Kidney (tissue), 14 donors: ENCODE data around the gene ADAMTS7. TPM values are rescaled to one million over a fixed set of nuclear protein-coding genes. Genes with fewer than 3 reads are reported as not detected.
"Not testable (repeated sequence)": the region's sequence is repeated elsewhere in the genome, so short reads cannot be mapped to it uniquely, and the experiment has no call there.

ENCODE experiments used
- DNase-seq, 5 donors: peaks; one replicate each; pipeline ENCODE4 v3.0.0-alpha.2; 2013 to 2020
- FAIRE-seq: peaks from 2 replicates; lab custom pipeline; 2012; peaks lifted over from hg19 to GRCh38; lab: Jason Lieb, UNC
- H3K27ac ChIP-seq, 2 donors: one replicate each; pipeline ENCODE4 v1.7.0; 2013; ENCODE audit warnings: low read depth in 2 of 2, low read length in 2 of 2, inconsistent platforms in 1 of 2
- H3K27me3 ChIP-seq: one replicate; pipeline ENCODE4 v1.7.1; 2013; ENCODE audit warnings: low read length, inconsistent platforms; ENCODE audit not compliant: control insufficient read depth, insufficient read depth
- H3K36me3 ChIP-seq, 3 donors: one replicate each; pipeline versions ENCODE4 v1.7.0 to v1.7.1; 2013; ENCODE audit warnings: low read length in 3 of 3, control low read depth in 1 of 3, inconsistent platforms in 1 of 3; ENCODE audit not compliant: insufficient read depth in 3 of 3, control insufficient read depth in 2 of 3
- H3K4me1 ChIP-seq, 3 donors: one replicate each; pipeline versions ENCODE4 v1.7.0 to v1.7.1; 2013; ENCODE audit warnings: low read length in 3 of 3, inconsistent platforms in 1 of 3, low read depth in 1 of 3; ENCODE audit not compliant: control insufficient read depth in 2 of 3, insufficient read depth in 2 of 3
- H3K4me3 ChIP-seq, 3 donors: one replicate each; pipeline versions ENCODE4 v1.7.0 to v1.8.1; 2013; ENCODE audit warnings: low read length in 3 of 3, control low read depth in 1 of 3, inconsistent platforms in 1 of 3
- H3K9ac ChIP-seq, 3 donors: one replicate each; pipeline versions ENCODE4 v1.7.0 to v1.7.1; 2013; ENCODE audit warnings: low read length in 3 of 3, control low read depth in 1 of 3, inconsistent platforms in 1 of 3
- H3K9me3 ChIP-seq, 3 donors: one replicate each; pipeline versions ENCODE4 v1.7.0 to v1.7.1; 2013; ENCODE audit warnings: low read length in 3 of 3, control low read depth in 1 of 3, inconsistent platforms in 1 of 3; ENCODE audit not compliant: control insufficient read depth in 2 of 3, insufficient read depth in 1 of 3
- CTCF ChIP-seq: IDR thresholded peaks from 3 replicates; pipeline ENCODE4 v1.5.1; 2012; ENCODE audit warnings: mild to moderate bottlenecking, moderate library complexity, borderline replicate concordance; ENCODE audit not compliant: insufficient read depth; ENCODE audit errors: extremely low read depth
- intact Hi-C: fragments of 100-400 bp; cut with DNase I; formaldehyde crosslinking; loops from one replicate; pipeline ENCODE4 v1.11.1; 2022
- polyA plus RNA-seq: library from polyadenylated mRNA; stranded (reverse); fragments of 350-450 nt; fragmentation: Illumina TruSeq; extraction: RNeasy Lipid Tissue Mini Kit (QIAGEN cat#74804); gene quantifications from one replicate; pipeline ENCODE4 v1.2.3, GENCODE V29; 2014; ENCODE audit warnings: low read depth, low replicate concordance; ENCODE audit not compliant: insufficient read depth
- total RNA-seq: library from RNA; stranded (reverse); fragmentation: NEBNext Ultra II Directional; extraction: Animal tissue kit (Norgen Biotek cat#: 25700); gene quantifications from one replicate; pipeline ENCODE4 v1.2.1, GENCODE V29; 2021
- donor health status: control.
- donor health status: control.
- donor health status: control.
- donor health status: control.
- donor health status: control.
- donor health status: DM: yes; HTN: yes; CAD: no.
- donor health status: Normal renal cell carcinoma (clear cell type).

Gene ADAMTS7
- total and polyA plus RNA-seq, 2 donors from 2014 or later = 0.82 to 3.1 TPM

- TF ChIP-seq CTCF = no peak
- peak in 1 of 5 donors; percentile 64 for DNase-seq
- Histone ChIP-seq H3K9ac (no peak overlapping the region), H3K27ac (no peak overlapping the region), H3K36me3 (no peaks in the 10 kb centered on the region), H3K4me1 (peaks cover 0 to 10% (median 0%) of the 10 kb centered on the region in 3 donors), H3K27me3 (no peaks in the 10 kb centered on the region), H3K4me3 (no peak overlapping the region), H3K9me3 (no peaks in the 10 kb centered on the region)
- no peak for FAIRE-seq
- intact Hi-C loops = no loop called here
Observed at GRCh38 chr15:78757636-78757905, 53.7 kb downstream of the ADAMTS7 start.

DNA sequence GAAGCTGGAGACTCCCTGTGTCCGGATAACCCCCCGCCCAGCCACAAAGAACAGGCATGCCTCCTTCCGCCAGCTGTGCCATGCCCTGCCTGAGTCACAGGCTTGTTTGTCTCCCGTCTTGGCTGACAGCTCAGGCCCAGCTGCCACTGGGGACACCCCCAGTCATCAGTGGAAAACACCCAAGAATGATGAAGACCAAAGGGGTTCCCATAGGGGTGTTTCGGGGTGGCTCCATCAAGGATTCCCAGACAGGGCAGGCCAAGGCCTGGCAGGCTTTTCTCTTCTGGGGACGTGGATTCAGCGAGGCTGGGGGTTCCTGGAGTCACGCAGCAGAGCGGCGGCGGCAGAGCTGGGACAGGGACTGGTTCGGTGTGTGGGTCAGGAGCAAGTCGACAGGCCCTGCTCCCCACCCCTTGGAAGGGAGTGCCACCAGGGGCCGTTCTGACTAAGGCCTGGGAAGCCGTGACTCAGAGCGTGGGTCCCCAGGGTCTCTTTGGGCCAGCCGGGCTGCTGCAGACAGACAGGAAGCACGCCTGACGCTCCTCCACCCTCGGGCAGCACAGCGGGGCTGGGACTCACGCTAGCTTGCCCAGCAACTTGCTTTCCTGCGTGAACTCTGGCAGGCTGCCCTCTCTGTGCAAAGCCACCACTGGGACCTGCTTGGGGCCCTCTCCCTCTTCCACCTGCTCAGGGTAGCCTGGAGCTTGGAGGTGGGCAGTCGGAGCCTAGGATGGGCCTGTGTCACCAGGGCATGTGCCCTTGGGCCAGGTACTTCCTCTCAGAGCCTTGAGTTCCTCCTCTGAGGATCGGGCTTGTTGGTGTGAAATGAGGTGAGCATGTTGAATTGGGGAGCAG, 54.3 kb downstream of the ADAMTS7 start:
- H3K27me3 ChIP-seq, FAIRE-seq, H3K4me3 ChIP-seq, H3K9ac ChIP-seq, H3K27ac ChIP-seq, H3K4me1 ChIP-seq, H3K36me3 ChIP-seq, intact Hi-C loops, H3K9me3 ChIP-seq: not testable (repeated sequence)
- peak in 2 of 5 donors; percentile 12 to 95 for DNase-seq

- H3K27ac ChIP-seq, H3K9me3 ChIP-seq, H3K27me3 ChIP-seq, intact Hi-C loops, H3K4me1 ChIP-seq, H3K9ac ChIP-seq, H3K4me3 ChIP-seq, H3K36me3 ChIP-seq, FAIRE-seq: not testable (repeated sequence)
- DNase-seq = peak in 3 of 5 donors; percentile 25 to 53 (median 45)
- peak; percentile 3 for TF ChIP-seq CTCF
Observed at GRCh38 chr15:78755900-78756591, 55.2 kb downstream of the ADAMTS7 start.

DNA sequence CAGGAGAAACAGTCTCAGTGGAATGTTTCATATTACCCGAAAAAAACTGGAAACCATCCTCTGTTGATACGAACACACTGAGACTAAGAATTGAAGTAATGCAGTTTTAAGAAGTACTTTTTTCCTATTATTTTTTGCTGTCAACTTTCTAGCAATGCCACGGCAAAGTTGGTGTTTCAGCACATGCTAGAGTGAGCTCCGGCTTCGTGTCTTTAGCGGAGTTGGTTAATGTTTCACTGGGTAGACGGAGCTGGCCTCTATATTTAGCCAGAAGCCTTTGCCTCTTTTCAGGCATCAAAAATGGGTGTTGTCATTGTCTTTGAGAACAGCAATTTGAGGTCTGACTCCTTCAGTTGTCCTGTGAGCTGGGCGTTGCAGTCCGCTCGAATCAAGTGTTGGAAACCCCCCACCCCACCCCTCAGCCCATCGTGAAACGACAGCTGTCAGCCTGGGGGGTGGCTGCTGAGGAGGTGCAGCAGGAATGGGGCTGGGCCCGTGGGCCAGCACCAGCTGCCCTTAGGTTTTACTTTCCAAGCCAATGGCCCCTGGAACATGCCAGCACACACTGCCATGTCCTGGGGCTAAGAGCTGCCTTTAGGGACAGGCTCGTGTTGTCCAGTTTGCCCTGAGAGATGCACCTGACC, 56.5 kb downstream of the ADAMTS7 start:
- H3K27me3 ChIP-seq, H3K9ac ChIP-seq, H3K9me3 ChIP-seq, H3K27ac ChIP-seq, H3K4me1 ChIP-seq, H3K36me3 ChIP-seq, intact Hi-C loops, H3K4me3 ChIP-seq: not testable (repeated sequence)
- FAIRE-seq (peak; percentile 58), DNase-seq (peak in 3 of 5 donors; percentile 70 to 74 (median 72))

- H3K4me3 ChIP-seq, H3K9me3 ChIP-seq, H3K4me1 ChIP-seq, H3K27ac ChIP-seq, H3K36me3 ChIP-seq, FAIRE-seq, H3K9ac ChIP-seq, intact Hi-C loops, H3K27me3 ChIP-seq: not testable (repeated sequence)
- peak in 3 of 5 donors; percentile 31 to 68 (median 48) for DNase-seq
Observed at GRCh38 chr15:78753751-78754535, 57.3 kb downstream of the ADAMTS7 start.

DNA sequence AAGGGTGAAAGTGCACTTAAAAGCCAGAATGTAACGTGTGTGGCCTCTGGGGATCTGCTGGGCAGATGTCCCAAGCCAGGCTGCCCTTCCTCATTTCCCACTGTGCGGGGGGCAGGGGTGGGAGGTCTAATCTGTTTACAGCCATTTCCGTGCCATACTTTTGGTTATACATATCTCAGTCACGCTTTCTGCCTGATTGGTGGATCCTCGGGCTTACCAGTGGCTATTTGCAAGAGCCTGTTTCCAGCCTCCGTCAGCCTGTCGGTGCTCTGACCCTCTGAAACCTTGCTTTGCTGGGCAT, 58.0 kb downstream of the ADAMTS7 start:
- H3K36me3 ChIP-seq, H3K27me3 ChIP-seq, H3K4me3 ChIP-seq, H3K27ac ChIP-seq, H3K9ac ChIP-seq, H3K4me1 ChIP-seq, FAIRE-seq, intact Hi-C loops, DNase-seq, H3K9me3 ChIP-seq: not testable (repeated sequence)
